Activated CD4-positive, CD25-positive, alpha-beta regulatory T cell treated with anti-CD3 and anti-CD28 coated beads, Interleukin-2, amount 50 U/mL, for 72 hours (primary cell): ENCODE data around the gene CHTOP.

ENCODE experiments used
- DNase-seq: peaks from one replicate; pipeline ENCODE4 v3.0.0; 2021

CHTOP gene

GRCh38 chr1:153613406-153613805 is 20.5 kb upstream of the CHTOP start:
- DNase-seq = no peak

GRCh38 chr1:153614189-153614900 is 19.5 kb upstream of the CHTOP start:
- no peak for DNase-seq

- no peak for DNase-seq
Measured at GRCh38 chr1:153614906-153615305, 19.0 kb upstream of the CHTOP start.

GRCh38 chr1:153615406-153615805 is 18.5 kb upstream of the CHTOP start:
- DNase-seq = no peak

- no peak for DNase-seq
Measured at GRCh38 chr1:153616144-153616916, 17.5 kb upstream of the CHTOP start, which contains the start of gene S100A14. TSS of gene S100A14 (minus strand) at chr1:153616325. CDS start at chr1:153615858, 467 bp downstream.

DNA sequence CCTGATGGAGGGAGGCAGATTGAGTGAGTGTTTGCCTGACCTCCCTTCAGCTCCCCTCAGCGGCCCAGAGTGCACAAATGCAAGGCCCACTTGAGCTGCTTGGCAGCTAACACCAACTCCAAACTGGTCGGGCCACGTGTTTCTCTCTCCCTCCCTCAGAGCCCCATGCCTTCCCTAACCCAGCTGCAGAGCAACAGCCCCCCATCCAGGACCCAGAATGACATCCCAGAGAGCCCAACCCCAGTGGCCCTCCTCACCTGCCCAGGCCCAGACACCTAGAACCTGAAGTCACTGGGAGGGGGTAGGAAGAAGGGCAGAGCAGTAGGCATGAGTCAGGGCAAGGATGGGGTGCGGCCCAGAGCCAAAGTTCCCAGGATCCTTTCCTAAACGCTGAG is 17.0 kb upstream of the CHTOP start:
- no peak for DNase-seq

GRCh38 chr1:153617663-153618062 is 16.2 kb upstream of the CHTOP start:
- peak; percentile 58 for DNase-seq

DNA sequence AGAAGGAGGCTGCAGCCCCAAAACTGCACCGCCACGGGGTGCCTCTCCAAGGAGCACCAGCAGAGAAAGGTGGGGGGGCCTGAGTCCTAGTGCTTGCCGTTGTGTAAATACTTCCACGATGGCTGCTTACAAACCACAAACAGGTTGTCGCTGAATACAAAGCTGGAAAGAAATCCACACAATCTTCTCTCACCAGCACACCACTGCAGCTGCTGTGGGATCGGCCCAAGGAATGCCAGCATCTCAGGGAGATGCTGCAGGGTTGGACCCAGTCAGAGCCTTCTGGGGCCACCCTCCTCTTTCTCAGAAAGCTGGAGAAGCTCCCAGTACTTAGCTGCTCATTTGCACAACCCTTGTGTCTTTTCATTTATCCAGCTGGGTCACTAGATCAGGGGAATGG is 14.7 kb upstream of the CHTOP start:
- DNase-seq = no peak

DNA sequence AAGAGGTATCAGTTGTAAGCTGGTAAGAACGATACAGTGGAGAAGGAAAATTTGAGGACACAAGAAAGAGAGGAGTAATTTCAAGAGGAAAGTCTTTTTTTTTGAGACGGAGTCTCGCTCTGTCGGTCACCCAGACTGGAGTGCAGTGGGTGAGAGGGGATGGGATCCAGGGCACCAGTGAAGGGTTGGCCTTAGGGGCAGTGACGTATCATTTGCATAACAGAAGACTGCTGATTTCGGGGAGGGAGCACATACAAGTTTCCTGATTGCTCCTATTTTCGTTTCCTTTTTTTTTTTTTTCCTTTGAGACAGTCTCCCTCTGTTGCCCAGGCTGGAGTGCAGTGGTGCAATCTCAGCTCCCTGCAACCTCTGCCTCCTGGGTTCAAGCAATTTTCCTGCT is 10.8 kb upstream of the CHTOP start:
- no peak for DNase-seq

GRCh38 chr1:153624965-153625611 is 8.8 kb upstream of the CHTOP start:
- no peak for DNase-seq

DNA sequence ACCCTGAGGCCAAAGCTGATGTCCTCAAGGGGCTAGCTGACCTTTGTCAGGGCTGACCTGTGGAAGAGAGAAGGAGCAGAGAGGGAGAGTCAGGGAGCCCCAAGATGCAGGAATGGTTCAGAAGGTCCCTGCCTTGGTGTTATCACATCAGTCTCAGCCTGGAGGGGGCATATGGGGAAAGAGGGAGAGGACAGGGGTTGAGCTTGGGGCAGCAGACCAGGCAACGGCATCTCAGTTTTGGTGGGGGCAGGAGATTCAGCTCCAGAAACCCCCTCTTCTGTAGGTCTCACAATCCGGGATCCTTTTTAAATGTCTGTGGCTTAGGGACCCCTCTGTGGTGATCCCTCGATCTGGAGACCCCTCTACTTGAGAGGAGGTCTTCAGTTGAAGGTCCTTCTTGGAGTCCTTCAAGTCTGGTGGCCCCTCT is 7.4 kb upstream of the CHTOP start:
- DNase-seq = no peak

- DNase-seq = no peak
Measured at GRCh38 chr1:153626904-153627714, 6.8 kb upstream of the CHTOP start, which contains the start of gene S100A13. TSS of gene S100A13 (minus strand) at chr1:153627505. CDS start at chr1:153626472, 1,033 bp downstream.

DNA sequence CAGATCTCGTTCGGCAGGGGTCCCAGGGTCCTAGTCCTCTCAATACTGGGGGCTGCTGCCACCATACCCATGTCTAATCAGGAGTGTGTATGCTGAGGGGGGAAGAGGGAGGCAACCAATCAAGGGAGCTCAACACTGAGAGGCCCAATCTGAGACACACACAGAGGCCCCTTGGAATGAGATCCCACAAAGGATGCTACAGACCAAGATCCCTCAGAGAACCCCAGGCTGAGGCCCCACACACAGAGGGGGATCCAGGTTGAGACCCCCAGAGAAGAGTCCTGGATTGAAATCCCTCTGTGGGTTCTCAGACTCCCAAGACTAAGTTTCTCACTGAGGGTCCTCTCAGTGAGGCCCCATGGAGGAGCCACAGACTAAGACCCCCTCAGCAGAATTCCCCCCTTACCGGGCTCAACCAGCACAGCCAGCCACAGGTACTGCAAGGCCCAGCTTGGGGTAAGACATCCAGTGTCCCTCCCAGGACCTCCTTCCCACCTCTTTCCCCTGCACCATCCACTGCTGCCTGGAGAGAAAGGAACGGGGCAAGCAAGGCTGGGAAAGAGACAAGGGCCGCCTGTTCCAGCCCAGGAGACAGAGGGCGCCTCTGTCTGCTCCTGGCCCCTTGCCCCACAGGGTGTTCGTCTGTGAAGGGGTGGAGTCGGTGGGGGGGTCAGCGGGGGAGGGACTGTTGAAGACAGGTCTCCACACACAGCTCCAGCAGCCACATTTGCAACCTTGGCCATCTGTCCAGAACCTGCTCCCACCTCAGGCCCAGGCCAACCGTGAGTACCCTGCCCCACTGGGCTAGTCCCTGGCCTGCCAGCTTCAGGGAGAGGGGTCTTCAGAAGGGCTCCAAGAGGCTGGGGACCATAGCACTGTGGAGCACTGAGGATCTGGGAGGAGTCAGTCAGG is 5.9 kb upstream of the CHTOP start, which contains the start of gene S100A1:
Gene S100A1 (plus strand): TSS at position 720 of the 912 bp plus-strand sequence. CDS start 2,088 bp downstream, outside the sequence.
- no peak for DNase-seq

- no peak for DNase-seq
Measured at GRCh38 chr1:153628638-153629342, 5.1 kb upstream of the CHTOP start.

- no peak for DNase-seq
Measured at GRCh38 chr1:153629343-153629665, 4.6 kb upstream of the CHTOP start.

DNA sequence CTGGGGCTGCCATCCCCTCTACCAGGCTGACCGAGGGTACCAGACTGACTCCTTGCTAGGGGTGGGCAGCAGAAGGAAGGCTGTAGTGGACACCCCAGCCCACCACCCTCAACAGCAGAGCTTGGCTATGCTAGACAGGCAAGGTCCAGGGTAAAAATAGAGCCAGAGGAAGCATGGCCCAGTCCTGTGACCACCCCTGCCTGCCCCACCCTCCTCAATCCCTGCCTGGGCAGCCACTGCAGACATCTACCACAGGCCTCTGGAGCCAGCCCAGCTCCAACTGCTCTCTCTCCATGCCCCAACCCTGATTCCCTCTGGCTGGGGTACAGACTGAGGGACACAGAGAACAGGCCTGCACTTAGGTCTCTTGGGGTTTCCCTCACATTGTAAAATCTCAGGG is 3.9 kb upstream of the CHTOP start:
- no peak for DNase-seq

GRCh38 chr1:153630384-153630783 is 3.5 kb upstream of the CHTOP start:
- DNase-seq = no peak

DNA sequence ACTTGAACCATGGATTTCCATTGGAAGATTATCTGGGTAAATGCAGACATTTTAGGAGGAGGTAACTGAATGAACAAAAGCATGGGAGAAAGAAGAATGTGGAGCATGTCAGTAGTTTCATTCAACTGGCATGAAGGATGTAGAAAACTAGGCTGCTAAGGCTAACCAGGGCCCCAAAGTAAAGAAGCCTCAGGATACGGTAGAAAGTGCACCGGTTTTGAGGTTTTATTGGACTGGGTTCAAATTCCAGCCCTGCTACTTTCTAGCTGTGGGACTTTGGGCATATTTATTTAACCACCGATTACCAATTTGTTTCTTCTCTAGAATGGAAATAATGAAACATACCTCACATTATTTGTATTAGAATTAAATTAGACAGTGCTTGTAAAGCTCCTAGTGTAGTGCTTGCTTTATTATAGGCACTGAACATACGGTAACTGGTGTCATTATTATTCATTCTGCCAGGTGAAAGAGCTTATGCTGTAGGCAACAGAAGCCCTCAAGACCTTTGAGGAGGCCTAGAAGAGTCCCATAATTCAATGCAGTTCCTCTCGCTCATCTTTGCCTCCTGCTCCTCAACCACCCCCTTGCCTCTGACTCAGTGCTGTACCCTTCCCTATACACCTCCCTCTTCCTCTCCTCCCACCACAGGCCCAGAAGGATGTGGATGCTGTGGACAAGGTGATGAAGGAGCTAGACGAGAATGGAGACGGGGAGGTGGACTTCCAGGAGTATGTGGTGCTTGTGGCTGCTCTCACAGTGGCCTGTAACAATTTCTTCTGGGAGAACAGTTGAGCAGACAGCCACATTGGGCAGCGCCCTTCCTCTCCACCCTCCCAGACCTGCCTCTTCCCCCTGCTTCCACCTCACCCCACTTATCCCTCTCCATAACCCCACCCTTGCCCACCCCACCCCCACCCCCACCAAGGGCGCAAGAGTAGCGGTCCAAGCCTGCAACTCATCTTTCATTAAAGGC is 2.5 kb upstream of the CHTOP start:
- no peak for DNase-seq

DNA sequence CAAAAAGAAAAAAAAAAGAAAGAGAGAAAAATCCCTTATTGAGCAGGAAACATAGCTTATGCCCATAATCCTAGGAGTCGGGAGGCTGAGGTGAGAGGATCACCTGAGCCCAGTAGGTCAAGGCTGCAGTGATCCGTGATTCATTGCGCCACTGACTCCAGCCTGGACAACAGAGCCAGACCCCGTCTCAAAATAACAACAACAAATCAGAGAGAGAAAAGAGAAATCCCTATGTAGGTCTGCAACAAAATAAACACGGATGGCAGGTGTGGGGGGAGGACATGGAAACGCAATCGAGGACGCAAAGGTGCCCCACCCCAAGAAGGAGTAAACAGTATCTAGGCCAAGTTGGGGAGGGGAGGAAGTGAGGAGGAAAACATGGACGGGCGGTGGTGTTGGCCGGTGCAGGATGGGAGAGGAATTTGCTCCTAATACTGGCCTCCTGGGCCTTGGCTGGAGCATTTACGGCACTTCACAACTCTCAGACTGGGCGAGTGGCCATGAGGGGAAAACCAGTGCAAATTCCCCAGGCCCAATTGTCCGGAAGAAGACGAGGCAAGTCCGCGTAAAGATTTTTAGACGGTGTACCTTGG is 609 bp upstream of the CHTOP start:
- DNase-seq = no peak
